Astrocyte of the cerebellum (primary cell): ENCODE data around the gene PHC2.
A peak's percentile ranks its signal among the peaks of the same experiment; 100 is the strongest.

ENCODE experiments used
- DNase-seq: peaks from one replicate; pipeline ENCODE4 v3.0.0-alpha.2; 2011; ENCODE audit warnings: low read depth
- H3K4me3 ChIP-seq: 2 replicates; pipeline ENCODE4 v1.5.1; 2011; ENCODE audit warnings: mild to moderate bottlenecking, low read depth, low read length, moderate library complexity
- in situ Hi-C: cut with HindIII; loops from 2 replicates; pipeline ENCODE4 v1.10.0; 2017; ENCODE audit warnings: low sequenced_read_pairs
- TF ChIP-seq, protein P1 (sequence below): IDR thresholded peaks from 2 replicates; pipeline ENCODE4 v1.5.1; 2012; ENCODE audit warnings: low read length, low read depth, moderate library complexity, mild to moderate bottlenecking; ENCODE audit errors: missing control alignments

PHC2 gene

DNA sequence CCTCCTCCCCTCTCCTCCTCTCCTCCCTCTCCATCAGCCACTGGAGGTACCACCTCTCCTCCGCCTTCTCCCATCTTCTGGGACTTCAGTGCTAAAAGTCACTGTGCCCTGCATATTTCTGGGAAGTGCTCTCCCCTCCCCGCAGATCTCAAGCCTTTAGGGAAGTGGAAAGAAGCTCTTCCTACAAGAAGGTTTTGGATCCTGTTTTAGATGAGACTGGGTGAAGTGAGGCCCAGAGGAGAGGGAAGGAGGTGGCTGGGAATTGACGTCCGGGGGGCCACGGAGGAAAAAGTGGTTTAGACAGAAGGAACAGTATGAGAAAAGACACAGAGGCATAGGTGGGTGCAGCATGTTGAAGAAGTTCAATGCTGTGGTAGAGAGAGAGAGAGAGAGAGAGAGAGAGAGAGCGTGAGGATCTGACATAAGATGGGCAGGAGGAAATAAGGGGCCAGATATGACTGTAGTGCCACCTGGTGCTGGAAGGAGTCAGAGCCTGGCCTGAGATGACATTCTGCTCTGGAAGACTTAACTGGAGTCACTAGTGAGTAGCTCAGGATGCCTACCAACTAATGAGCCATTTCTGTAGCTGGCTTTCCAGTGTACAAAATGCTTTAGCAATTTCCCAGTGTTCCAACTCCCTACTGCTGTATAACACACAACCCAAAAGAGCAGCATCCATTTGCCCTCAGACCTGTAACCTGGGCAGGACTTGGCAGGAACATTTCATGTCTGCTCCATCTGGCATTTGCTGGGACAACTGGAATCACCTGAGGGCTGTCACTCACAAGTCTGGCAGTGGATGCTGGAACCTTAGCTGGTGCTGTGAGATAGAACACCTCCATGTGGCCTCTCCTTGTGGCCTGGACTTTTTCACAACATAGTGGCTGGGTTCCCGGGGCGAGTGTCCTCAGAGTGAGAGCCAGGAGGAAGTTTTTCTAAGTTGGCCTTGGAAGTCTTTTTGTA is 24.9 kb upstream of the PHC2 start:
- TF ChIP-seq, protein P1, sequence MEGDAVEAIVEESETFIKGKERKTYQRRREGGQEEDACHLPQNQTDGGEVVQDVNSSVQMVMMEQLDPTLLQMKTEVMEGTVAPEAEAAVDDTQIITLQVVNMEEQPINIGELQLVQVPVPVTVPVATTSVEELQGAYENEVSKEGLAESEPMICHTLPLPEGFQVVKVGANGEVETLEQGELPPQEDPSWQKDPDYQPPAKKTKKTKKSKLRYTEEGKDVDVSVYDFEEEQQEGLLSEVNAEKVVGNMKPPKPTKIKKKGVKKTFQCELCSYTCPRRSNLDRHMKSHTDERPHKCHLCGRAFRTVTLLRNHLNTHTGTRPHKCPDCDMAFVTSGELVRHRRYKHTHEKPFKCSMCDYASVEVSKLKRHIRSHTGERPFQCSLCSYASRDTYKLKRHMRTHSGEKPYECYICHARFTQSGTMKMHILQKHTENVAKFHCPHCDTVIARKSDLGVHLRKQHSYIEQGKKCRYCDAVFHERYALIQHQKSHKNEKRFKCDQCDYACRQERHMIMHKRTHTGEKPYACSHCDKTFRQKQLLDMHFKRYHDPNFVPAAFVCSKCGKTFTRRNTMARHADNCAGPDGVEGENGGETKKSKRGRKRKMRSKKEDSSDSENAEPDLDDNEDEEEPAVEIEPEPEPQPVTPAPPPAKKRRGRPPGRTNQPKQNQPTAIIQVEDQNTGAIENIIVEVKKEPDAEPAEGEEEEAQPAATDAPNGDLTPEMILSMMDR: peak; percentile 81
- in situ Hi-C loops: no loop called here
- peak; percentile 65 for DNase-seq
- no peak overlapping the region for H3K4me3 ChIP-seq

DNA sequence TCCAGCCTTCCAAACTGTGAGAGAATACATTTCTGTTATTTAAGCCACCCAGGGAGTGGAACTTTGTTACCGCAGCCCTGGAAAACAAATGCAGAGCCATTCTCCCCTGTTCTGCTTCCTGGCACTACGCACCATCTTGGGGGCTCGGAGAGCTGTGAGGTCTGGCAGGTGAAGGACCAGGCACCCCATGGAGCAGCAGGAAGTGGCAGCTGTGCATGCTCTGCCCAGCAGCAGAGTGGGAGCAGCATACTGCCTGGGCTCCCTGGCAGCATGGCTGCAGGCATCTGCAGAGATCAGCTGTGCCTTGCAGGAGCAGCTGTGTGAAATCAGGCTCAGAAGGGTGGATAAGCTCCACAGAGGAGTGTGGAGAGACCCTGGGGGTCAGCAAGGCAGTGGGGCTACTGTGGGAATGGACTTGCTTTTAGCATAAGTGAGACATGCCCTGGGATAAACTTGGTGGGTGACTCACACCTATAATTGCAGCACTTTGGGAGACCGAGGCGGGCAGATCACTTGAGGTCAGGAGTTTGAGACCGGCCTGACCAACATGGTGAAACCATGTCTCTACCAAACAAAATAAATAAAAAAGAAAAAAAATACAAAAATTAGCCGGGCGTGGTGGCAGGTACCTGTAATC is 23.9 kb upstream of the PHC2 start:
- DNase-seq: no peak
- TF ChIP-seq, protein P1: no peak
- in situ Hi-C loops: no loop called here
- H3K4me3 ChIP-seq: no peak overlapping the region

DNA sequence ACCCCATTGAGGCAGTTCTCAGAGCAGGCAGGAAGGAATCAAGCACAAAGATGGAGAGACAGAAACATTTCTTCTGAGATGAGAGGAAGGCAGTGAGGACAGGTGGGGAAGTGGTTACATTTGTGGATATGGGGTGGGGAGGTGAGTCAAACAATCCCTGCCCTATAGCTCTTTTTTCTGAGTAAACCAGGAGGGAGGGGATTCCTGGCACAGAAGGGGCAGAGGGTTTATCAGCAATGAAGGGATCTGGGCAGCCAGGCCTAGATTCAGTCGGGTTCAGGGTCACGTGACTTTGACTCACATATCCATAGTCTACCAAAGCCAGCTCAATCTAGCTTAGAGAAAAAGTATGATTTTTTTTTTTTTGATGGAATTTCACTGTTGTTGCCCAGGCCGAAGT is 15.7 kb upstream of the PHC2 start:
- DNase-seq: no peak
- TF ChIP-seq, protein P1: no peak
- H3K4me3 ChIP-seq: no peak overlapping the region
- in situ Hi-C loops: no loop called here

DNA sequence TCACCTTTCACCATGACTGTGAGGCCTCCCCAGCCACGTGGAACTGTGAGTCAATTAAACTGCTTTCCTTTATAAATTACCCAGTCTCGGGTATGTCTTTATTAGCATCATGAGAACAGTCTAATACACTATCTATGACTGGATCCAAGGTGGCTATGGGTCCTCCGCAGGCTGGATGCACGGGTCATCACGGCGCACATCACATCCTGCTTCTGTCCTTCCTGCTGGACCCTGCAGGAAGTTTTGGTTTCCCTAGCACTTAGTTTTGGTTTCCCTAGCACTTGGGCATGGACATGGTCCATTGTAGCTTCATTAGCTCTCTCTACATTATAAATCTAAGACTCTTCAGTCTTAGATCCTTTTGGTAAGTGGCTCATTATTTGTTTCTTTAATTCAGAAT is 14.2 kb upstream of the PHC2 start:
- TF ChIP-seq, protein P1: no peak
- no peak overlapping the region for H3K4me3 ChIP-seq
- DNase-seq: no peak
- in situ Hi-C loops: no loop called here

DNA sequence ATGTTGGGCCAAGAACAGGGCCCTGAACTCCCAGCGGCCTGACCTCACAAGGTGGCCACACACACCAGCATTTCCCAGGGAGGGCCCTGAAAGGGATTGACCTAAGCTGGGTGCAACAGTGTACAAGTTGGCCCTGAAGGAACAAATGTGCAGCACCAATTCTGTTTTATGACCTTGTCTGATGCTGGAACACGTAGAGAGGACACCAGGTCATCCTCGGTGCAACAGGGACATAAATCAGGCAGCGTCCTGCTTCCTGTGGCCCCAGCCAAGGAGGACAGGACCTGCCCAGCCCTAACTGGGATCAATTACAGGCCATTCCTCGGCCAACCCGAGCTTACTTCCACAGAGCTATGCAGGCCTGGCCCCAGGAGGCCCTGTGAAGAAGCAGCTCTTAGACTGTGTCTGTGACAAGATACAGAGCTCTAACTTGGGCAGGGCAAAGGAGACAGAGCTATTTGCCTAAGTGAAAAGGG is 12.8 kb upstream of the PHC2 start:
- H3K4me3 ChIP-seq: no peak overlapping the region
- TF ChIP-seq, protein P1: no peak
- DNase-seq: no peak
- in situ Hi-C loops: no loop called here

DNA sequence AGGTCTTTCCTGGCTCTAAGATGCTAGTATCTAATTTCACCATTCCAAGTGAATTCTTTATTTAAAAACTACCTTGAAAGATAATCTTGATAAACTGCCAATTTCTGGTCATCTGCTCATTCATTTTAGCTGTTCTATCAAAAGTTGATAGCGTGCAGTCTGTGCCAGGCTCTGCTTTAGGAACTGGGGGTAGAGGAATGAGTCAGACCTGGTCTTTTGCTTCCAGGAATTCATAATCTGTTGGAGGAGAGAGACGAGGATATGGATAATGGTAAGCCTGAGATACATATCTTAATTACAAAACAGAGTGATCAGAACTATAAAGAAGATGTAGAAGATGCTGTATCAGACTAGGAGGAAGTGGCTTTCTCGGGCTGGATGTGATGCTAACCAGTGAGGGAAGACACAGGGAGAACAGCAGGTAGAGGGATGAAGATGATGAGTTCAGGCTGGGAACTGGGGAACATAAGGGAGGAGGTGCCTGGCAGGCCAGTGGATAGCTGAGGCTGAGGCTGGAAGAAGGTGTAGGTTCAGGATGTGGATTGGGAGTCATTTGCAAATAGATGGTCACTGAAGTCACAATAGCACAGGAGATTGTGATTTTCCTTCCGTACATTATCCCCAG is 12.3 kb upstream of the PHC2 start:
- no peak for DNase-seq
- in situ Hi-C loops: no loop called here
- TF ChIP-seq, protein P1: no peak
- no peak overlapping the region for H3K4me3 ChIP-seq
